Umbilical cord (tissue), 2 donors: ENCODE measurements around the gene OR13D1. TPM values are rescaled to one million over a fixed set of nuclear protein-coding genes. Genes with fewer than 3 reads are reported as not detected.
"Not testable (repeated sequence)": the region's sequence is repeated elsewhere in the genome, so short reads cannot be mapped to it uniquely, and the experiment has no call there.

ENCODE experiments used
- DNase-seq: peaks from one replicate; pipeline ENCODE4 v3.0.0-alpha.2; 2015; ENCODE audit warnings: low spot score
- total RNA-seq: library from RNA; depleted of rRNA; stranded (reverse); fragments of >200 nt; gene quantifications from one replicate; pipeline ENCODE4 v1.2.3, GENCODE V29; 2014; ENCODE audit warnings: low replicate concordance; ENCODE audit not compliant: insufficient read depth

Gene OR13D1
- 6.0 TPM for total RNA-seq

GRCh38 chr9:104694218-104694617 is at the start of gene OR13D1:
Gene OR13D1 (plus strand): TSS chr9:104694518. CDS start chr9:104694518, 0 bp downstream.
- DNase-seq: no peak

DNA sequence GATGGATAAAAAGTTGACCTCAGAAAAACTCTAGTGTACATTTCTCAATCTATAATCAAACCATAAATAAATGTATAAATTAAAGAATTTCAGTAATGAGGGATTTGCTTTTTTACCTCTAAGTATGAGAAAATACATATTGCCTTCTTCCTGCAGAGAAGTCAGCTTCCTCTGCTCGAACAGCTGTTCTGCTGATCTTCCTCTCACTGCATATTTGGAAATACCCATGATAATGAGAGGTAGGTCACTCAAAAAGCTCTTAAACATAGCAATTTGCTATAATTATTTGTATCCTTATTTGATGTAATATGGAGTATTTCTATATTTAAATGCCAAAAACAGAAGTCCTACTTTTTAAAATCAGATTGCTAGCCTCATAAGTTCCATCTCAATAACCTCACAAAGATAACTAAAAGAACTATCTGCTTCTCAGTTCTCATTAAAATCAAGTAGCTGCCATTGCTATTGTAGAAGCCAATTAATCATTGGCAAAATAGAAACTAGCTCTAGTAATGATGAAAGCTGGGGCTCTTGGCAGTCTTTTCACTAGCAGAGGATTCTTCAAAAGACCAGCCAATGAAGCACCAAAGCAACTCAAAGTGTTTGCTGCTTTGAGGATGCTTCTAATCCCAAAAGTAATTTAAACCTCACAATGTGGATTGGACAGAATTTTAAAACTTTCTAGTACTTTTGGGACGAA is 35.7 kb upstream of the OR13D1 start:
- DNase-seq: no peak

GRCh38 chr9:104675611-104676010 is 18.7 kb upstream of the OR13D1 start:
- DNase-seq: peak; percentile 86

GRCh38 chr9:104682642-104683041 is 11.7 kb upstream of the OR13D1 start:
- DNase-seq: peak; percentile 67

DNA sequence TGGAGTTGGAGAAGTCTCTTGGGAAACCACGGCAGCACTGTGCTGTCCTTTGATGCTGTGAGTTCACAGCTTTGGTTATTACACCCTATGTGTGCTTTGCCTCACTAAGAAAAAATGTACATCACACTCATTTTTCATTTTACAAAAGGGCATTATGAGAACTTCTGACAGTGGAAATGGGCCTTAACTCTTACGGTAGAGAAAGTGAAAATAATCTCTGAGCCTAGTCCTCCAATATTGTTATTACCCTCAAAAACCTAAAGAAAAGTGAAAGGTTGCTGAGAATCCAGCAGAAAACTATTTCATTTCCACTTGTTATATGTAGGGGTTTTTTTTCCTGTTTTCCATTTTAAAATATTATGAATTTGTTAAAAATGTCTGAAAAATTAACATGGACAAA is 8.2 kb upstream of the OR13D1 start:
- no peak for DNase-seq

DNA sequence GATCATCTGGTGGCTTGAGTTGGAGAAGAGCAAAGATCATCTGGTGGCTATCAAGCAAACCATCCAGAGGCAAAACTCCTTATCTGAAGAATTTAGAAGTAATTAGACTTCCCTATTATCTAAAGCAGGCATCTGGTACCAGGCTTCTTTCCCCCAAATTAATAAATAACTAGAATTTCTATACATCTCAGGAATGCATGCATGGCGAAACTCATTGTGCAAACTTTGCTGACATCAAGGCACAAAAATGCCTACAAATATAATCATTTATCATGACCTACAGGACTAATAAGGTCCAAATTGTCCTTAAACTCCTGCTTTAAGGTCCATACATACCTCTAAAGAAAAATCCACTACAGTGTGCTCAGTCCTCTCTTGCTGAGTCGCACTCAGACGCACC is 6.0 kb downstream of the OR13D1 start:
- no peak for DNase-seq

DNA sequence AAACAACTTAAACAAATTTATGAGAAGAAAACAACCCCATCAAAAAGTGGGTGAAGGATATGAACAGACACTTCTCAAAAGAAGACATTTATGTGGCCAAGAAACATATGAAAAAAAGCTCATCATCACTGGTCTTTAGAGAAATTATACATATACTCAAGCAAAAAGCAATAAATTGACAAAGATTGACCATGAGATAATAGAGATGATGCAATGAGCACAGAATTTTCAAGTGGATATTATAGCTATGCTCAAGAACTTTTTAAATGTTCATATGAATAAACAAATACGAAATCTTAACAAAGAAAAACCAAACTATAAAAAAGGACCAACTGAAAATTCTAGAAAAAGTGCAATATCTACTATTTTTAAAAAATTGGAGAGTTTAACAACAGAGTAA is 14.4 kb downstream of the OR13D1 start:
- DNase-seq: not testable (repeated sequence)

- no peak for DNase-seq
Measured at GRCh38 chr9:104711604-104712003, 17.3 kb downstream of the OR13D1 start.

DNA sequence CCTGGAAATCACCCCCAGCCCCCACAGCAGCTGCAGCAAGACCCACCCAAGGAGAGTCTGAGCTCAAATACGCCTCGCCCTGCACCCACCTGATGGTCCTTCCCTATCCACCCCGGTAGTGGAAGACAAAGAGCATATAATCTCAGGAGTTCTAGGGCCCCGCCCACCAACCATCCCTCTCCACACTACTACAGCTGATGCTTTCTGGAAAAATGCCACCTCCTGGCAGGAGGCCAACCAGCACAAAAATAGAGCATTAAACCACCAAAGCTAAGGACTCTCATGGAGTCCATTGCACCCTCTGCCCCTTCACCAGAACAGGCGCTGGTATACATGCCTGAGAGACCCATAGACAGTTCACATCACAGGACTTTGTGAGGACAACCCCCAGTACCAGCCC is 30.7 kb downstream of the OR13D1 start:
- DNase-seq: no peak

DNA sequence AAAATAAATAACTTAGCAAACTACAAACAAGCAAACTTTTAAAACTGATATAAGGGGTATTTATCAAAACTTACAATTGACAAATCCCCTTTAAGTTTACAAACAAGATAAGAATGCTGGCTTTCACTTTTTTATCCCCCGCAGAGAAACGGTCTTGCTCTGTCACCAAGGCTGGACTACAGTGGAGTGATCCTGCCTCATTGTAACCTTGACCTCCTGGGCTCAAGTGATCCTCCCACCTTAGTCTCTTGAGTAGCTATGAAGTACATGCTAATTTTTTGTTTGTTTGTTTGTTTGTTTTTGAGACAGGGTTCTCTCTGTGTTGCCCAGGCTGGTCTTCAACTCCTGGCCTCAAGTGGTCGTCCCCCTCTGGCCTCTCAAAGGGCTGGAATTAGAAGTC is 44.1 kb downstream of the OR13D1 start:
- DNase-seq: no peak

GRCh38 chr9:104740621-104741020 is 46.3 kb downstream of the OR13D1 start:
- DNase-seq: no peak

DNA sequence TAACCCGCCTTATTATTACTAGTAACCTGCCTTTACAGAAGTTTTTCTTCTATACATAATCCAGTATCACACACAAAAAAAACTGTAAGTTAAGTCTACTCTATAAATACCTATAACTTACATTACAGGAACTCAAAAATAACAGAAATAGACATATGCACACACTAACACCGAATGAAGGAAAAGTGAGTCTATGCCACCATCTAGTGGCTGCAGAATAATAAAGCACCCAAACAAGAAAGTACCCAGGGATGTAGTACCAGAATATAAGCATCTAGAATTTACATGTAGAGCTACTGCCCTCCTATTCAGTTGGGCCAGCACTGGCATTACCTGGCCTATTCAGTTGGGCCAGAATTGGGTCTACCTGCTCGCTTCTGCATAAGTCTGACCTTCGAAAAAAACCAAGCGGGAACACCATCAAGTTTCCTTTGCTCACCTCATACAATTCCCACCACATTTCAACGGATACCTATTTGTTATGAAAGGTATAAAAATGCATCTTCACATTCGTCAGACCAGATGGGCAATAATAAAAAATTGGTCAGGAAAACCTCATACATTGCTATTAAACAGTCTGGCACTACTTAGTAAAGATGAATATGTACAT is 49.2 kb downstream of the OR13D1 start:
- peak; percentile 79 for DNase-seq

Other genes with a start within 250 kb of the OR13D1 start
- not detected for gene OR13F1, start 190.3 kb upstream of the OR13D1 start, total RNA-seq
- gene OR13C4, start 167.3 kb upstream of the OR13D1 start, total RNA-seq: 5.3 TPM
- 6.5 TPM for gene OR13C3, start 157.7 kb upstream of the OR13D1 start, total RNA-seq
- not detected for gene OR13C8, start 125.3 kb upstream of the OR13D1 start, total RNA-seq
- 10.6 TPM for gene OR13C5, start 95.1 kb upstream of the OR13D1 start, total RNA-seq
- gene OR13C2, start 88.9 kb upstream of the OR13D1 start, total RNA-seq: 16.4 TPM
- 3.6 TPM for gene OR13C9, start 76.3 kb upstream of the OR13D1 start, total RNA-seq
- 62.1 TPM for gene NIPSNAP3A, start 53.2 kb downstream of the OR13D1 start, total RNA-seq
- 6.5 TPM for gene NIPSNAP3B, start 69.6 kb downstream of the OR13D1 start, total RNA-seq
- 76.6 TPM for gene ABCA1, start 233.6 kb downstream of the OR13D1 start, total RNA-seq